Adrenal gland (tissue), 5 donors: ENCODE results near the gene ADGRA1.

Source experiments
- CTCF ChIP-seq, 6 experiments: fragments of 450-650 bp in 4 of 6; fragments of 200-600 bp in 2 of 6; sonication (generic) in 1 of 6; IDR thresholded peaks; 1 replicate in 5 of 6; 2 replicates in 1 of 6; pipeline versions ENCODE4 v1.5.1 to v1.8.0; 2016 to 2021; ENCODE audit warnings: antibody characterized with exemption in 6 of 6, mild to moderate bottlenecking in 2 of 6, moderate library complexity in 1 of 6
- POLR2A ChIP-seq, 2 donors: fragments of 450-650 bp; IDR thresholded peaks; one replicate each; pipeline ENCODE4 v1.6.1; 2017; ENCODE audit warnings: antibody characterized with exemption in 2 of 2, mild to moderate bottlenecking in 2 of 2, moderate library complexity in 1 of 2
- donor health status: DM: no; HTN: no; CAD: no.

DNA sequence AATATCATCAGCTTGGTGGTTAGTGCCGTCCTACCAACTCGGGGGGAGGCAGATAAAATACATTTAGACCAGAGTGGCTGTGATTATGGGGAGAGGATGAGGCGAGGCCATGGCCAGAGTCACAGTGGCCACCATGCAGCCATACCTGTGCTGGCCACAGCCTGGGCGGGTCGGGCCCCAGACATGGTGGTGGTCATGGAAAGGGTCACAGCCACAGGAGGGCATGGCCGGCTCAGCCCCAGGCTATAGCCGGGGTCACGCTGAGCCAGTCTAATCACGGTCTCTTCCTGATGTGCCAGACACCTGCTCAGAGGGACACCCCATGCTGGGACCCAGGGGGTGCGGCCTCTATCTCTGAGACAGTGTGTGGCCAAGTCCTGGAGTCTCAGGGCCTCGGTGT, 10.2 kb downstream of the ADGRA1 start:
- no peak for TF ChIP-seq CTCF (IDR thresholded peaks at IDR 0.05)
- no peak for TF ChIP-seq POLR2A (IDR thresholded peaks at IDR 0.05)
